HG03159 (cell line): ENCODE measurements around the gene DUS4L.

ENCODE experiments used
- ATAC-seq: cut with Tn5 transposase; IDR thresholded peaks from one replicate; pipeline ENCODE4 v1.9.1; 2021; ENCODE audit warnings: mild to moderate bottlenecking, moderate library complexity; ENCODE audit not compliant: unreplicated experiment

Gene DUS4L

GRCh38 chr7:107613439-107613838, 49.7 kb downstream of the DUS4L start:
- ATAC-seq = no peak

- ATAC-seq = no peak
These were observed 50.2 kb downstream of the DUS4L start for GRCh38 chr7:107613948-107614347.

DNA sequence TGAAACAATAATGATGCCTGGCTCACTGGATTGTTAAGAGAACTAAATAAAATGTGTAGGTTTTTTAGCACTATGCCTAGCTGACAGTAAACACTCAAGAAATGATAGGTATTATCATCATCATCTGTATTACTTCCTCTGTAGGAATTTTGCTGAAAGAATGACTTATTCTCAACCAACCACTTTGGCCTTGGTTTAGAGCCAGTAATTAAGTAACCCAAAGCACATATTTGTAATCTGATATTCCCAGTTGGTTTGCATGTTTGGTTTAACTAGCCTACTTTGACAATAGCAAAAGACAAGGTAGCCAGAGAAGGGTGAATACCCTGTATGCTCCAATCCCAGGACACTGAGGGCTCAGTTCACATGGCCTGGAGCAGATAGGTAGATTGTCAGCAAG, 50.7 kb downstream of the DUS4L start:
- no peak for ATAC-seq

- ATAC-seq = no peak
These were observed 52.3 kb downstream of the DUS4L start for GRCh38 chr7:107615910-107616680.

GRCh38 chr7:107622429-107622828, 58.7 kb downstream of the DUS4L start:
- no peak for ATAC-seq

GRCh38 chr7:107622894-107623293, 59.1 kb downstream of the DUS4L start:
- ATAC-seq = no peak

- no peak for ATAC-seq
These were observed 63.2 kb downstream of the DUS4L start for GRCh38 chr7:107627002-107627401.
